HG03135 (cell line): ENCODE measurements around the gene HES2.
"Not testable (repeated sequence)": the region's sequence is repeated elsewhere in the genome, so short reads cannot be mapped to it uniquely, and the experiment has no call there.

Experiments
- ATAC-seq: cut with Tn5 transposase; IDR thresholded peaks from one replicate; pipeline ENCODE4 v1.9.1; 2021; ENCODE audit warnings: mild to moderate bottlenecking, moderate library complexity; ENCODE audit not compliant: unreplicated experiment

Gene HES2

GRCh38 chr1:6419397-6419803 lies 319 bp downstream of the HES2 start:
- no peak for ATAC-seq

DNA sequence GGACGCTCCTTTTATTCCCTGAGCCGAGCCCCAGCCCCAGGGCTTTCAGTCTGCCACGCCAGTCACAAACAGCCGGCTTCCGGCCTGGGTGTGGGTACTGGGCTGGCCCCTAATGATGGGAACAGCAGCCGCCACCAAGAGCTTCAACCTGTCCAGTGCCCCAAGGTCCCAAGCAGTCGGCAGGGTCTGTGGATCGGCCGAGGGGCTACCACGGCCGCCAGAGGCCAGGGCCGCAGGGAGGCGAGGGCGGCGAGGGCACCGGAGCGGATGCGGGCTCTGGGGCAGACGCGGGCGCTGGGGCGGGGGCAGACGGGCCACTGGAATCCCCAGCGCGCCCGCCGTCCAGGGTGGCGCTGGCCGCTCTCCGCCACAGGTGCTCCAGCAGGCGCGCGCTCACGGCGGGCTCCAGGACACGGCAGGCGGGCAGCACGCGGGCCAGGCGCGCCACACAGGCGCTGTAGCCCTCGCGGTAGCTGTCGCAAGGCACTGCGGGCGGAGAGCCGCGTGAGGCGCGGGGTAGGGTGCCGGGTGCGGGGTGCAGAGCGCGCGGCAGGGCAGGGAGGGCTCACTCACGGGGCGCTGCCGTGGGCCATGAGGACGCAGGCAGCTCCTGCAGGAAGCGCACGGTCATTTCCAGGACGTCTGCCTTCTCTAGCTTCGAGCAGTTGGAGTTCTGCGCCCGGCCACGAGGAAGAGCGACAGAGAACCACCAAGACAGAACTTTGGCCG lies 887 bp downstream of the HES2 start:
- no peak for ATAC-seq

- ATAC-seq = no peak
Measured at GRCh38 chr1:6417961-6418667, 1.6 kb downstream of the HES2 start.

DNA sequence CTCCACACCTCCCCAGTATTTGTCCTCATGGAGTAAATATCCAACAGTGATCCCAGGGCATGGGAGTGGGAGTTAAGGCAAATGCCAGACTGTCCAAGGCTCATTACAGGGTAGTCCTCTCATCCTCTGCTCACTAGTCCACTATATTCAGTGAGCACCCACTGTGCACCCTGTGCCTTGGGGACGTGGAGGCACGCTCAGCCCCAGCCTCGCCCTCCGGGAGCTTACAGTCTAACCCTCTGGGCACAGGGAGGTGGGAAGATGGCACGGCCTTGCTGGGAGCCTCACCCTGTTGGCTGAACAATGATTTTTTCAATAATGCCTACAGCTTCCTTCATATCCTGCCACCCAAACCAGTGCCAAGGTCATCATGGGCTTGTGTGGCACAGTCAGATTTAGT lies 2.8 kb downstream of the HES2 start:
- no peak for ATAC-seq

- ATAC-seq = no peak
Measured at GRCh38 chr1:6416295-6416656, 3.4 kb downstream of the HES2 start.

GRCh38 chr1:6414881-6415626 lies 4.7 kb downstream of the HES2 start:
- ATAC-seq = no peak

- ATAC-seq = peak; percentile 74
Measured at GRCh38 chr1:6414443-6414844, 5.3 kb downstream of the HES2 start.

- no peak for ATAC-seq
Measured at GRCh38 chr1:6412896-6413295, 6.8 kb downstream of the HES2 start.

DNA sequence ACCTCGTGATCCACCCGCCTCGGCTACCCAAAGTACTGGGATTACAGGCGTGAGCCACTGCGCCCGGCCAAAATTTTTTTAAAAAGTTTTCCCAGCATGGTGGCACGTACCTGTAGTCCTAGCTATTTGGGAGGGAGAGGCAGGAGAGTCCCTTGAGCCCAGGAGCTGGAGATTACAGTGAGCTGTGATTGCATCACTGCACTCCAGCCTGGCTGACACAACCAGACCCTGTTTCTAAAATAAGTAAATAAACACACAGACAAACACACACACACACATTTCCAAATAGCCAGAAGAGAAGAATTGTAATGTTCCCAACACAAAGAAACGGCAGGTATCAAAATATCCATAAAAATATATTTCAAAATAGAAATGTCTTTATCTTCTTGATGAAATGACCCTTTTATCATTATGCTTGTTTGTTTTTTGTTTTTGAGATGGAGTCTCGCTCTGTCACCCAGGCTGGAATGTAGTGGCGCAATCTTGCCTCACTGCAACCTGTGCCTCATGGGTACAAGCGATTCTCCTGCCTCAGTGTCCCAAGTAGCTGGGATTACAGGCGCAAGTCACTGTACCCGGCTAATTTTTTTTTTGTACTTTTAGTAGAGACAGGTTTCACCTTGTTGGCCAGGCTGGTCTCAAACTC lies 9.3 kb downstream of the HES2 start:
- no peak for ATAC-seq

DNA sequence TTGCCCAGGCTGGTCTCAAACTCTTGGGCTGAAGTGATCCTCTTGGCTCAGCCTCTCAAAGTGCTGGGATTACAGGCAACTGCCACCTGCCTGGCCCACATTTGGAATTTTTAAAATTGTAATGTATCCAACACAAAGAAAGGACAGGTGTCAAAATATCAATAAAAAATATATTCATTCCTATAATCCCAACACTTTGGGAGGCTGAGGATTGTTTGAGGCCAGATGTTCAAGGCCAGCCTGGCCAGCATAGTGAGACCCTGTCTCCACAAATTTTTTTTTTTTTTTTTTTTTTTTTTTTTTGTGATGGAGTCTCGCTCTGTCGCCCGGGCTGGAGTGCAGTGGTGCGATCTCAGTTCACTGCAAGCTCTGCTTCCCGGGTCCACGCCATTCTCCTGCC lies 10.0 kb downstream of the HES2 start:
- ATAC-seq = no peak

DNA sequence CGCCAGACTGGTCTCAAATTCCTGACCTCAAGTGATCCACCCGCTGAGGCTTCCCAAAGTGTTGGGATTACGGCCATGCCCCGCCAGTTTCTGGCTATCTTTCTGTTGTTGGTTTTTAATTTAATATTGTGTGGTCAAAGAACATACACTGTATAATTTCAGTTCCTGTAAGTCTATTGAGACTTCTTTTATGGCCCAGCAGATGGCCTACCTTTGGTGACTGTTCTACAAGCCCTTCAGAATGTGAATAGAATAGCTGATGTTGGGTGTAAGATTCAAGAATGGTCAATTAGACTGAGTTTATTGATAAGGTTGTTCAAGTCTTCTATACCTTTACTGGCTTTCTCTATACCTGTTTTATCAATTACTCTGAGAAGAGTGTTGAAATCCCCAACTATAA lies 10.7 kb downstream of the HES2 start:
- no peak for ATAC-seq

DNA sequence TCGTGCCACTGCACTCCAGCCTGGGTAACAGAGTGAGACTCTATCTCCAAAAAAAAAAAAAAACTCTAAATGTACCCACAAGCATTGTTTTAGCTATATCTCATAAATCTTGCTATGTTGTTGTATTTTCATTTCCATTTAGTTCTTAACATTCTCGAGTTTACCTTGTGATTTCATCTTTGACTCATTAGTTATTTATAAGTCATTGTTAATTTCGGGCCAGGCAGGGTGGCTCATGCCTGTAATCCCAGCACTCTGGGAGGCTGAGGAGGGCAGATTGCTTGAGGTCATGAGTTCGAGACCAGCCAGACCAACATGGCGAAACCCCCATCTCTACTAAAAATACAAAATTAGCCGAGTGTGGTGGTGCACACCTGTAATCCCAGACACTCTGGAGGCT lies 11.7 kb downstream of the HES2 start:
- ATAC-seq = no peak

DNA sequence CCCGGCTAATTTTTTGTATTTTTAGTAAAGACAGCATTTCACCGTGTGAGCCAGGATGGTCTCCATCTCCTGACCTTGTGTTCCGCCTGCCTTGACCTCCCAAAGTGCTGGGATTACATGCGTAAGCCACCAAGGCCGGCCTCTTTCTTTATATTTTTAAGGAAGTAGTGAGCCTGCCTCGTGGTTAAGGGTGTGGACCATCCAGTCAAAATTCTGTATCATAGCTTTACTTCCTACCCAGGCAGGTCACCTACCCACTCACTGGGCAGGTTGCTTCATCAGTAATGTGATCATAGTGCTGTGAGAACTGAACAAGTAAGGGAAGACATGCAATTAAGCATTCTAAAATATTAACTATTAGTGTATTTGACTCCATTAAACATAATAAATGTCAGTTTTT lies 18.0 kb downstream of the HES2 start:
- no peak for ATAC-seq

GRCh38 chr1:6399294-6399693 lies 20.4 kb downstream of the HES2 start:
- ATAC-seq = no peak

DNA sequence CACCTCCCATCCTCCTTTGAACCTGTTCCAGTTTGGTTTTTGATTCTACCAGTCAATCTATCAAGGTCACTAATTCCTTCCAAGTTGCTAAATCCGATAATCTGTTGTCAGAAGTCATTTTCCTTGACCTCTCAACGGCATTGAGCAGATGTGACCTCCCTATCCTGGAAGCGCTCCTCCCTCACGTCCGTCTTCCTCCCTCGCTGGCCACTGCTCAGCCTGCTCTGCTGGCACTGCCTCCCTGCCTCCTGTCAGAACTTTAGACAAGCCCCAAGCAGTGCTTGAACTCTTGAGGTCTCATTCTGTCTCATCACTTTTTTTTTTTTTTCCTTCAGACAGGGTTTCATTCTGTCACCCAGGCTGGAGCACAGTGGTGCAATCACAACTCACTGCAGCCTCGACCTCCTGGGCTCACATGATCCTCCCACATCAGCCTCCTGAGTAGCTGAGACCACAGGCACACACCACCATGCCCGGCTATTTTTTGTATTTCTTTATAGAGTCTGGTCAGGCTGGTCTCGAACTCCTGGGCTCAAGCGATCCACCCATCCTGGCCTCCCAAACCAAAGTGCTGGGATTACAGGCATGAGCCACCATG lies 21.8 kb downstream of the HES2 start:
- no peak for ATAC-seq

- no peak for ATAC-seq
Measured at GRCh38 chr1:6396998-6397397, 22.7 kb downstream of the HES2 start.

GRCh38 chr1:6395781-6396244 lies 23.9 kb downstream of the HES2 start:
- ATAC-seq = not testable (repeated sequence)

DNA sequence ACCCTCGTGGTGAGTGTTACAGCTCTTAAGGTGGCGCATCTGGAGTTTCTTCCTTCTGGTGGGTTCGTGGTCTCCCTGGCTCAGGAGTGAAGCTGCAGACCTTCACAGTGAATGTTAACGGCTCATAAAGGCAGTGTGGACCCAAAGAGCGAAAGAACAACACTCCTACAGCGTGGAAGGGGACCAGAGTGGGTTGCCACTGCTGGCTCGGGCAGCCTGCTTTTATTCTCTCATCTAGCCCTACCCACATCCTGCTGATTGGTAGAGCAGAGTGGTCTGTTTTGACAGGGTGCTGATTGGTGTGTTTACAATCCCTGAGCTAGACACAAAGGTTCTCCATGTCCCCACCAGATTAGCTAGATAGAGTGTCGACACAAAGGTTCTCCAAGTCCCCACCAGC lies 24.6 kb downstream of the HES2 start:
- ATAC-seq = not testable (repeated sequence)

DNA sequence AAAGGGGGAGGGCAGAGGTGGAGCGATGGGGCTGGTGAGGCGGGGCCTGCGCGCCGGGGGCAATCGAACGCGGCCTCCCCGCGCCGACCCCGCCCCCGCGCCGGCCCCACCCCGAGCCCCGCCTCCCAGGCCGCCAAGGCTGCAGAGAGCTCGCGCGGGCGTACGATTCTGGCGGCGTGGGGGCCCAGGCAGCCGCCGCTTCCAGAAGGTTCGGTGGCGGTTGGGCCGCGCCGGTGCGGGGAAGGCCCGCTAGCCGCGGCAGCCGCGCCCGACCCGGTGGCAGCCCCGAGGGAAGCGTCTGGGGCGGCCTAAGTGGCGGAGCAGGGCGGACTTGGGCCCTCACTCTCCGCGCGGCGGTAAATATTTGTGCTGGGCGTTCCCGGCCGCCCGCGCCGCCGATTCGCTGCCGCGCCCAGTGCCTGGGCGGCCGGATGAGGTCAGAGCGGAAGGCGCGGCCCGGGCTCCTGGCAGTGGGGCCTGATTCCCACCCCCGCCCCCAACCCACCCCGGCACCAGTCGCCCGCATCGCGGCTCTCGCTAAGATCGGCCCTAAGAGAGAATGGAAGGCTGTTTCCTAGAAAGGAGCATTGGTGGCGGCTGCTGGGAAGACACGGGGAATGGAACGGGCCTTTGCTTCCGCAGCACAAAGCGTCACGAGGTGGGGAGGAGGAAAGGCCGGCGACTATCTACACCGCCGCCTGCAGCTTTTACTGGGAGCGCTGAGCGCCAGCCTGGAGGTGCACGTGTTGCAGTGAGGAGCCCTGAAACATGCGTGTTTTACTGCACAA lies 26.1 kb downstream of the HES2 start, which contains the start of gene ACOT7:
TSS of gene ACOT7 (minus strand) at position 368 of the 788 bp plus-strand sequence. CDS start 368 bp downstream, outside the sequence.
- peak; percentile 79 for ATAC-seq

- no peak for ATAC-seq
Measured at GRCh38 chr1:6392809-6393399, 26.8 kb downstream of the HES2 start.
